Muscle of leg (tissue), 11 donors: ENCODE results near the gene GPAT3. TPM values are rescaled to one million over a fixed set of nuclear protein-coding genes. Genes with fewer than 3 reads are reported as not detected.

Experiments
- DNase-seq: peaks from one replicate; pipeline ENCODE4 v3.0.0; 2013
- H3K27ac ChIP-seq: one replicate; pipeline ENCODE4 v1.5.1; 2013; ENCODE audit warnings: mild to moderate bottlenecking, low read length, control low read depth
- H3K27me3 ChIP-seq: one replicate; pipeline ENCODE4 v1.6.1; 2013; ENCODE audit warnings: low read length; ENCODE audit not compliant: control insufficient read depth, insufficient read depth
- H3K36me3 ChIP-seq: one replicate; pipeline ENCODE4 v1.6.1; 2013; ENCODE audit warnings: low read length; ENCODE audit not compliant: control insufficient read depth, insufficient read depth
- H3K4me1 ChIP-seq: one replicate; pipeline ENCODE4 v1.6.1; 2013; ENCODE audit warnings: low read length; ENCODE audit not compliant: control insufficient read depth, insufficient read depth
- H3K4me3 ChIP-seq: one replicate; pipeline ENCODE4 v1.5.1; 2013; ENCODE audit warnings: low read length, control low read depth
- H3K9me3 ChIP-seq: replicated peaks from 2 replicates; pipeline ENCODE4 v1.6.1; 2013; ENCODE audit warnings: low read depth, low read length; ENCODE audit not compliant: control insufficient read depth
- WGBS: methylation state at CpG from one replicate; pipeline ENCODE4 v1.1.5; 2013; ENCODE audit warnings: missing lambda C conversion rate; ENCODE audit not compliant: insufficient coverage; 5-methylcytosine and 5-hydroxymethylcytosine counted together
- polyA plus RNA-seq, 8 donors: library from polyadenylated mRNA; unstranded; fragments of 120-200 nt; gene quantifications; one replicate each; pipeline versions ENCODE4 v1.2.1 to v1.2.3, GENCODE V29; 2013; ENCODE audit warnings: inconsistent platforms in 1 of 8, low replicate concordance in 1 of 8; ENCODE audit not compliant: insufficient read length in 8 of 8, insufficient read depth in 1 of 8
- total RNA-seq: library from RNA; stranded (reverse); fragments of 120-200 nt; gene quantifications from one replicate; pipeline ENCODE4 v1.2.4, GENCODE V29; 2013

Gene GPAT3
- total and polyA plus RNA-seq, 9 donors, result 14.7 to 32.6 (median 17.9) TPM

DNA sequence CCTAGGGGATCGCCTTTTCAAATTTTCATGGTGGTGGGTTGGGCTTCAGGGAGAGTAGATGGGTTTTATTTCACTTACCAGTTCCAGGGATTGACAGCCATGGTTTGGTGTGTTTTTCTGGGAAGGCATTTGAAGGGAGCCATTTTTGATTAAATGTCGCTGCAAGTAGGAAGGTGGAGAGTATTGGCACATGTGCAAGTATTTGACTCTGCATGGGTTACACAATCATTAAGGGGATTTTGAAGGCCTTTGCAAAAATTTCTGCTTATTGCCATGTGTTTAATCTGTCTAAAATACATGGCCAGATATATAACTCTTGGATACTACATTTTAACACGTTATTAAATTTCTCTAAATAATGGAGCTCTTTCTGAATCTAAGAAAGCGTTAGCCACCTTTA, 55.1 kb downstream of the GPAT3 start:
- DNase-seq, result no peak
- Histone ChIP-seq H3K36me3 (no peaks in the 10 kb centered on the region), H3K9me3 (no peaks in the 10 kb centered on the region), H3K4me1 (no peaks in the 10 kb centered on the region), H3K27me3 (no peaks in the 10 kb centered on the region), H3K4me3 (no peak overlapping the region), H3K27ac (no peak overlapping the region)
- no CpG with 5 or more reads among the region's 4 CpGs for WGBS

DNA sequence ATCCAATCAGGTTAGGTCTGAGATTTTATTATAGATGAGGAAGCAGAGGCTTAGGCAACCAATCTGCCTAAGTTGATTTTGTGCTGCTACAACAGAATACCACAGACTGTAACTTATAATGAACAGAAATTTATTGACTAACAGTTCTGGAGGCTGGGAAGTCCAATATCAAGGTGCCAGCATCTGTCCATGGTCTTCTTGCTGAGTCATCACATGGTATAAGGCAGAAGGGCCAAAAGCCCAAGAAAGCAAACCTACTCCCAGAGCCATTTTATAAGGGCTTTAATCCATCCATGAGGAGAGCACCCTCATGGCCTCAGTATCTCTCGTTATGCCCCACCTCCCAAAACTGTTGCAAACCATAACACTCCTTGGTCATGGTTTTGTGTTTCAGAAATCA, 55.8 kb downstream of the GPAT3 start:
- no peak for DNase-seq
- Histone ChIP-seq H3K4me3 (no peak overlapping the region), H3K27ac (no peak overlapping the region), H3K36me3 (no peaks in the 10 kb centered on the region), H3K27me3 (no peaks in the 10 kb centered on the region), H3K4me1 (no peaks in the 10 kb centered on the region), H3K9me3 (no peaks in the 10 kb centered on the region)
- WGBS, result no CpG with 5 or more reads among the region's 1 CpG

DNA sequence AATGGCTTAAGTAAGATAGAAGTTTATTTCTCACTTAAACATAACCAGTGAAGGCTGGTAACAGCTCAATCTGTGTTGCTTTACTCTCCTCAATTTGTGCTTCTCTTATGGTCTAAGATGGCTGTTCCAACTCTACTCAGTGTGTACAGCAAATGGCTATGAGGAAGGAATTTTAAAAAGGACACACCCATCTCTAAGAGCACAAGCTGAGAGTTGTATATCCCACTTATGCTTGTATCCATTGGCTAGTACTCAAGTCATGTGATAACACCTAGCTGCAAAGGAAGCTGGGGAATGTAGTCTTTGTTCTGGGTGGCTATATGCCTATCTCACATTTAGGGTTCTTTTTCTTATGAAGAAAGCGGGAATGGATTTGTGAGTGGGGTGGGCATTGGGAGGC, 63.3 kb downstream of the GPAT3 start:
- peak; percentile 13 for DNase-seq
- H3K9me3 ChIP-seq, result no peaks in the 10 kb centered on the region
- H3K4me1 ChIP-seq, result no peaks in the 10 kb centered on the region
- H3K27me3 ChIP-seq, result no peaks in the 10 kb centered on the region
- no CpG with 5 or more reads among the region's 1 CpG for WGBS
- H3K27ac ChIP-seq, result no peak overlapping the region
- no peak overlapping the region for H3K4me3 ChIP-seq
- no peaks in the 10 kb centered on the region for H3K36me3 ChIP-seq

DNA sequence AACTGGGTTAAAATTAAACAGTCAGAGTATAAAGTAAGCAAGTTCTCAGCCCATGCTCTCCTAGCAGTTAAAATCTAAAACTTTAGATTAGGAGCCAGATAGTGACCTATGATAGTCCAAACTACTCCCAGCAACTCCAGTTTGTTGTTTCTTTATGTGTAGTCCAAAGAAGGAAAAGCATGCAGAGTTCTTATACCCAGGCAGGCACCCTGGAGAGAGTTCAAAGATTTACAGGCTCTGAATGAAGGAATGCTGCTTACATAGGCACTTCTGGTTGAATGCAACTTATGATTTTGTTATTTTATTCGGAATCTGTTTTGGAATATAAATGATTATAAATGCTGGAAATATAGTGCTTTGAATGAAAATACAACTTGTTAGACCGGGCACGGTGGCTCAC, 67.2 kb downstream of the GPAT3 start:
- Histone ChIP-seq H3K4me1 (no peaks in the 10 kb centered on the region), H3K36me3 (no peaks in the 10 kb centered on the region), H3K27me3 (no peaks in the 10 kb centered on the region), H3K4me3 (no peak overlapping the region), H3K27ac (no peak overlapping the region), H3K9me3 (no peaks in the 10 kb centered on the region)
- 100% methylated on average over 2 of the region's 3 CpGs for WGBS
- DNase-seq, result no peak

DNA sequence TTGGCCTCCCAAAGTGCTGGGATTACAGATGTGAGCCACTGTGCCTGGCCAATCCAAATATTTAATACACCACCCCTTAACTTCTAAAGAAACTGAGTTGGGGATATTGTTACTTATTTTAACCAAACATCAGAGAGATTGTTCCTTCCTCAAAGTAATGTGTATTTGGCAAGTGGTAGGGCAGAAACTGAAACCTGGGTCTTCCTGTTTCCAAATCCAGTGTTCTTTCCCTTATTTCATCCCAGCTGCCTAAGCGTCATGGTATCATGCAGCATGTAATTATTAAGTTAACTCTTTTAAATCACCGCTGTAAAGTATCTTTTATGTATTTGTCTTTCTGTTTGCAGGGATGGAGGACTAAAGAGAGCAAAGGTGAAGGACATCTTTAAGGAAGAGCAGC, 68.4 kb downstream of the GPAT3 start:
- peak; percentile 46 for DNase-seq
- H3K9me3 ChIP-seq, result no peaks in the 10 kb centered on the region
- no CpG with 5 or more reads among the region's 2 CpGs for WGBS
- H3K27me3 ChIP-seq, result no peaks in the 10 kb centered on the region
- H3K4me1 ChIP-seq, result no peaks in the 10 kb centered on the region
- no peaks in the 10 kb centered on the region for H3K36me3 ChIP-seq
- H3K27ac ChIP-seq, result no peak overlapping the region
- H3K4me3 ChIP-seq, result no peak overlapping the region

DNA sequence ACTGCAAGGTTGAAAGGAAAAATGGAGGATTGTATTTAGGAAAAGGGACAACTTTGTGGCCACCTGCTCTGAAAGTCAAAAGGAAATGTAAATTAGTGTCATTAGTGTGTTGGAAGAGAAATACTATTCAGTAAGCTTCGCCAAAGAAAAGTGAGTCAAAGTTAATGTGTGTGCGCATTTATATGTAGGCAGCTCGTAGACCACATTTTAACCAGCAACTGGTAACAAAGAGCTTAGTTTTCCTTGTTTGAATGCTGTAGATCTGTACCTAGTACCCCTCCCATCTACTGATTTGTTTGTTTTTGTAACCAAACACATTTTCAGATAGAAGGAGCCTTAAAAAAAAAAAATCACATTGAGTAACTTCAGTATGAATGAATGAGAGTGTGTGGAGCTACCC, 69.3 kb downstream of the GPAT3 start:
- H3K27me3 ChIP-seq, result no peaks in the 10 kb centered on the region
- H3K36me3 ChIP-seq, result no peaks in the 10 kb centered on the region
- H3K4me3 ChIP-seq, result no peak overlapping the region
- DNase-seq, result no peak
- H3K27ac ChIP-seq, result no peak overlapping the region
- no peaks in the 10 kb centered on the region for H3K9me3 ChIP-seq
- no peaks in the 10 kb centered on the region for H3K4me1 ChIP-seq
- 20% methylated on average over 1 of the region's 3 CpGs for WGBS

DNA sequence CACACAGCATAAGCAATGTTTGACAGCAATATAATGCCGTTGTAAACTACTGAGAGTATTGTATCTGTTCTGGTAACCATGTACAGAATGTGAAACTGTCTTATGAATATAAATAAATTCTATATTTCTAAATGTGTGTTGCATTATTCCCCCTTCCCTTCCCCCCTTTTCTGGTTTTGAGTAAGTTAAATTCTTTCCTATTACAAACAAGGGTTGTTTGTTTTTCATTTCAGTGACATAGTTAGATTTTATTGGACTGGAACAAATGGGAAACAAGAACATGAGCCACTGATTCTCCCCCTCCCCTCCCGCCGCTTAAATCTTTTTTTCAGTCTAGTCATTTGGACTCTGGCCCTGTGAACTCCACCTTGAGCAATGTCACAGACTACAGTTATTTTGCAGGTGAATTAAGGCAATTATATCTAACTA, 69.8 kb downstream of the GPAT3 start:
- WGBS, result no CpG with 5 or more reads among the region's 3 CpGs

DNA sequence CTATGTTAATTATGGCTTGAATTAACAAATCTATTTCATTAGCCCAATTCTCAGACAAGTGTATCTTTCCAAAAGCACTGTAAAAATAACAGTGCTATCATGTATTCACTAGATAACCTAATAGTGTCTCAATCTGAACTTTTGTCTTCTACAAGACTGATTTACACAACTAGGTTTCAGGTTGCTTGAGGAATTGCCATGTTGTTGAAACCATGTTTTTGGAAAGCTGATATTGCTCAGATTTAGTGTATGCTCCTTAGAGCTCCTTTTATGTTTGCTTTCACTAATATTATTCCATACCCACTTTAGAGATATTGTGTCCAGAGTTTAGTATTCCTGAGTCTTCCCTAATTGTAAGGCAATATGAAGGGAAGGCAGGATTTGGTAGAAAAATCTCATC, 70.6 kb downstream of the GPAT3 start:
- DNase-seq, result no peak
- Histone ChIP-seq H3K27me3 (no peaks in the 10 kb centered on the region), H3K4me3 (no peak overlapping the region), H3K36me3 (no peaks in the 10 kb centered on the region), H3K4me1 (no peaks in the 10 kb centered on the region), H3K27ac (no peak overlapping the region), H3K9me3 (peaks cover 3% of the 10 kb centered on the region)

More for the DNA sequence above, 69.8 kb downstream of the GPAT3 start:
- Histone ChIP-seq H3K4me1 (no peaks in the 10 kb centered on the region), H3K9me3 (peaks cover 2% of the 10 kb centered on the region), H3K36me3 (no peaks in the 10 kb centered on the region), H3K27ac (no peak overlapping the region), H3K27me3 (no peaks in the 10 kb centered on the region), H3K4me3 (no peak overlapping the region)
- DNase-seq, result no peak

DNA sequence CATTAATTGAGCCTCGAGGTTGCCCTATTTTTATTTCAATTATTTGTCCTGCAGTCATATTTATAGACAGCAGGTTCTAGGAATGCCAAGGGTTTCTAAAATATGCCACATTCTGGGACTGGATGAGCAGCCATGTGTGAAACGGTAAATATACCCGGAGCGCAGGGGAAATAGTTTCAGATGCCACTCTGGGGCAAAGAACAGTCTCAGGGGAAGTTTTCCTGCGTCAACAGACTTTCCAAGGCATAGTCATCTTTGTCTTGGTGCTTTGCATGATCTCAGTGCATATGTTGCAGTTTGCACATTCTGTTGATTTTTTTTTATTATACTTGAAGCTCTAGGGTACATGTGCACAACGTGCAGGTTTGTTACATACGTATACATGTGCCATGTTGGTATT, 71.0 kb downstream of the GPAT3 start:
- H3K9me3 ChIP-seq, result peaks cover 3% of the 10 kb centered on the region
- no peak overlapping the region for H3K27ac ChIP-seq
- no peak for DNase-seq
- no peak overlapping the region for H3K4me3 ChIP-seq
- H3K36me3 ChIP-seq, result no peaks in the 10 kb centered on the region
- 59% methylated on average over 4 of the region's 7 CpGs for WGBS
- H3K27me3 ChIP-seq, result no peaks in the 10 kb centered on the region
- H3K4me1 ChIP-seq, result no peaks in the 10 kb centered on the region

DNA sequence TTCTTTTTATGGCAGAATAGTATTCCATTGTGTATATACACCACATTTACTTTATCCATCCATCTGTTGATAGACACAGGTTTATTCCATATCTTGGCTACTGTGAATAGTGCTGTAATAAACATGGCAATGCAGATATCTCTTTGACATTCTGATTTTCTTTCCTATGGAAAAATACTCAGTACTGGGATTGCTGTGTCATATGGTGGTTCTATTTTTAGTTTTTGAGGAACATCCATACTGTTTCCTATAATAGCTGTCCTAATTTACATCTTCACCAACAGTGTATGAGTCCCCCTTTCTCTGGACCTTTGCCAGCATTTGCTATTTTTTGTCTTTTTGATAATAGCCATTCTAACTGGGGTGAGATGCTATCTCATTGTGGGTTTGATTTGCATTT, 73.5 kb downstream of the GPAT3 start:
- peak; percentile 3 for DNase-seq
- Histone ChIP-seq H3K27ac (no peak overlapping the region), H3K4me1 (no peaks in the 10 kb centered on the region), H3K4me3 (no peak overlapping the region), H3K9me3 (peaks cover 23% of the 10 kb centered on the region), H3K27me3 (no peaks in the 10 kb centered on the region), H3K36me3 (no peaks in the 10 kb centered on the region)

DNA sequence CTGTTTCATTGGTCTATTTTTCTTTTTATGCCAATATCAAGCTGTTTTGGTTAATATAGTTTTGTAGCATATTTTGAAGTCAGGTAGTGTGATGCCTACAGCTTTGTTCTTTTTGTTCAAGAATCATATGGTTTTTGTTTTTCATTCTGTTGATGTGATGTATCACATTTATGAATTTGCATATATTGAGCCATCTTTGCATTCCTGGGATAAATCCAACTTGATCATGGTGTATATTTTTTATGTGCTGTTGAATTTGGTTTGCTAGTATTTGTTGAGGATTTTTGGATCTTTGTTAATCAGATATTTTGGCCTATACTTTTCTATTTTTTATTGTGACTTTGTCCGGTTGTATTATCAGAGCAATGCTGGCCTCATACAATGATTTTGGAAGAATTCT, 74.8 kb downstream of the GPAT3 start:
- Histone ChIP-seq H3K4me1 (peaks cover 5% of the 10 kb centered on the region), H3K27me3 (no peaks in the 10 kb centered on the region), H3K4me3 (no peak overlapping the region), H3K27ac (no peak overlapping the region), H3K36me3 (no peaks in the 10 kb centered on the region), H3K9me3 (peaks cover 27% of the 10 kb centered on the region)
- DNase-seq, result no peak
- no CpG with 5 or more reads among the region's 1 CpG for WGBS
